HEK293 (cell line): ENCODE results near the gene KIF26B.

ENCODE experiments used
- CTCF ChIA-PET: fragments of 350-600 bp; formaldehyde crosslinking; extraction: SDS; loops from one replicate; lab custom pipeline; 2021; ENCODE audit warnings: antibody characterized with exemption; lab: Yijun Ruan, JAX
- POLR2A ChIA-PET: fragments of 300-600 bp; formaldehyde crosslinking; extraction: SDS; loops from one replicate; lab custom pipeline; 2020; ENCODE audit warnings: antibody characterized with exemption, inconsistent platforms; lab: Yijun Ruan, JAX
- H3K27ac ChIP-seq: fragments of 200-500 bp; sonication (Bioruptor generic); 2 replicates; pipeline ENCODE4 v1.5.1; 2014; ENCODE audit warnings: low read depth, low read length, control low read depth, inconsistent platforms; ENCODE audit errors: extremely low read depth
- H3K36me3 ChIP-seq, 2 experiments: fragments of 200-500 bp in 1 of 2; sonication (Bioruptor generic) in 1 of 2; 1 replicate in 1 of 2; 2 replicates in 1 of 2; pipeline ENCODE4 v1.5.1; 2014 to 2017; ENCODE audit warnings: inconsistent platforms in 2 of 2, low read length in 2 of 2; ENCODE audit not compliant: control insufficient read depth in 2 of 2, insufficient read depth in 1 of 2
- H3K4me1 ChIP-seq: fragments of 200-500 bp; sonication (Bioruptor generic); 2 replicates; pipeline ENCODE4 v1.5.1; 2014; ENCODE audit warnings: mild to moderate bottlenecking, low read length, inconsistent platforms; ENCODE audit not compliant: control insufficient read depth, insufficient read depth
- H3K4me3 ChIP-seq: 2 replicates; pipeline ENCODE4 v1.5.1; 2011; ENCODE audit warnings: low read depth, mild to moderate bottlenecking, control low read depth, low read length, moderate library complexity
- H3K9me3 ChIP-seq: fragments of 200-500 bp; sonication (Bioruptor generic); 2 replicates; pipeline ENCODE4 v1.5.1; 2014; ENCODE audit warnings: low read depth, low read length, inconsistent platforms; ENCODE audit not compliant: control insufficient read depth, insufficient read depth
- ELK4 ChIP-seq: IDR thresholded peaks from 2 replicates; pipeline ENCODE4 v1.6.1; 2011; ENCODE audit warnings: mild to moderate bottlenecking, low read depth, low read length, borderline replicate concordance
- GLI4 ChIP-seq: fragments of 450-650 bp; formaldehyde crosslinking; IDR thresholded peaks from 2 replicates; pipeline ENCODE4 v1.5.1; 2016; ENCODE audit warnings: missing biosample characterization, missing genetic modification characterization
- MYNN ChIP-seq: fragments of 450-650 bp; formaldehyde crosslinking; IDR thresholded peaks from 2 replicates; pipeline ENCODE4 v1.5.1; 2016; ENCODE audit warnings: missing biosample characterization, missing genetic modification characterization, borderline replicate concordance
- PBX3 ChIP-seq: sonication (generic); formaldehyde crosslinking; IDR thresholded peaks from 2 replicates; pipeline ENCODE4 v1.8.1; 2022; ENCODE audit warnings: mild to moderate bottlenecking, moderate library complexity, missing genetic modification reagents
- PRDM4 ChIP-seq: fragments of 450-650 bp; formaldehyde crosslinking; IDR thresholded peaks from 2 replicates; pipeline ENCODE4 v1.5.1; 2017; ENCODE audit warnings: missing biosample characterization, missing genetic modification characterization
- PRDM6 ChIP-seq: fragments of 450-650 bp; formaldehyde crosslinking; IDR thresholded peaks from 2 replicates; pipeline ENCODE4 v1.5.1; 2017; ENCODE audit warnings: missing biosample characterization, missing genetic modification characterization
- SALL2 ChIP-seq: fragments of 450-650 bp; formaldehyde crosslinking; IDR thresholded peaks from 2 replicates; pipeline ENCODE4 v1.5.0; 2017; ENCODE audit warnings: missing biosample characterization, mild to moderate bottlenecking, missing genetic modification characterization, borderline replicate concordance
- SP3 ChIP-seq: fragments of 450-650 bp; formaldehyde crosslinking; IDR thresholded peaks from 2 replicates; pipeline ENCODE4 v1.5.1; 2016; ENCODE audit warnings: missing biosample characterization, missing genetic modification characterization
- ZBTB48 ChIP-seq: fragments of 450-650 bp; formaldehyde crosslinking; IDR thresholded peaks from 2 replicates; pipeline ENCODE4 v1.5.1; 2016; ENCODE audit warnings: missing biosample characterization, missing genetic modification characterization
- ZFP37 ChIP-seq: fragments of 450-650 bp; formaldehyde crosslinking; IDR thresholded peaks from 2 replicates; pipeline ENCODE4 v1.5.1; 2016; ENCODE audit warnings: missing biosample characterization, missing genetic modification characterization
- ZFP69B ChIP-seq: fragments of 450-650 bp; formaldehyde crosslinking; IDR thresholded peaks from 2 replicates; pipeline ENCODE4 v1.5.1; 2016; ENCODE audit warnings: missing biosample characterization, missing genetic modification characterization
- ZNF114 ChIP-seq: fragments of 450-650 bp; formaldehyde crosslinking; IDR thresholded peaks from 2 replicates; pipeline ENCODE4 v1.5.0; 2017; ENCODE audit warnings: missing biosample characterization, missing genetic modification characterization
- ZNF341 ChIP-seq: fragments of 450-650 bp; formaldehyde crosslinking; IDR thresholded peaks from 2 replicates; pipeline ENCODE4; 2016; ENCODE audit warnings: low read depth, missing biosample characterization, missing genetic modification characterization
- ZNF404 ChIP-seq: fragments of 450-650 bp; formaldehyde crosslinking; IDR thresholded peaks from 2 replicates; pipeline ENCODE4 v1.5.1; 2017; ENCODE audit warnings: missing biosample characterization, missing genetic modification characterization
- ZNF501 ChIP-seq: fragments of 450-650 bp; formaldehyde crosslinking; IDR thresholded peaks from 2 replicates; pipeline ENCODE4 v1.5.1; 2016; ENCODE audit warnings: missing biosample characterization, missing genetic modification characterization
- ZNF629 ChIP-seq: fragments of 450-650 bp; formaldehyde crosslinking; IDR thresholded peaks from 2 replicates; pipeline ENCODE4 v1.5.1; 2017; ENCODE audit warnings: missing biosample characterization, missing genetic modification characterization
- ZNF645 ChIP-seq: fragments of 450-650 bp; formaldehyde crosslinking; IDR thresholded peaks from 2 replicates; pipeline ENCODE4; 2016; ENCODE audit warnings: missing biosample characterization, missing genetic modification characterization
- ZNF777 ChIP-seq: fragments of 450-650 bp; formaldehyde crosslinking; IDR thresholded peaks from 2 replicates; pipeline ENCODE4 v1.5.1; 2017; ENCODE audit warnings: missing biosample characterization, missing genetic modification characterization, borderline replicate concordance
- ZNF843 ChIP-seq: fragments of 450-650 bp; formaldehyde crosslinking; IDR thresholded peaks from 2 replicates; pipeline ENCODE4 v1.5.1; 2016; ENCODE audit warnings: missing biosample characterization, missing genetic modification characterization
- ZSCAN16 ChIP-seq: fragments of 450-650 bp; formaldehyde crosslinking; IDR thresholded peaks from 2 replicates; pipeline ENCODE4 v1.5.1; 2016; ENCODE audit warnings: missing biosample characterization, missing genetic modification characterization
- TF ChIP-seq, protein P1 (sequence below): fragments of 450-650 bp; formaldehyde crosslinking; IDR thresholded peaks from 2 replicates; pipeline ENCODE4 v1.5.1; 2016; ENCODE audit warnings: missing biosample characterization, missing genetic modification characterization, borderline replicate concordance

Gene KIF26B

GRCh38 chr1:245110406-245110805, 44.4 kb upstream of the KIF26B start:
- Histone ChIP-seq H3K36me3 (no peaks in the 10 kb centered on the region), H3K9me3 (no peaks in the 10 kb centered on the region), H3K27ac (no peak overlapping the region), H3K4me3 (no peak overlapping the region), H3K4me1 (no peaks in the 10 kb centered on the region)
- CTCF ChIA-PET = no interaction called here
- no peak for TF ChIP-seq ZNF645 (tag by site-specific recombination)
- TF ChIP-seq ZNF501 (tag by site-specific recombination) = no peak
- TF ChIP-seq ZNF629 (tag by site-specific recombination) = no peak
- no peak for TF ChIP-seq ZNF114 (tag by site-specific recombination)
- TF ChIP-seq ZFP37 (tag by site-specific recombination) = no peak
- TF ChIP-seq ZNF404 = no peak
- no peak for TF ChIP-seq ZNF341 (tag by site-specific recombination)
- TF ChIP-seq PRDM4 (tag by site-specific recombination) = no peak
- no peak for TF ChIP-seq SALL2 (tag by site-specific recombination)
- TF ChIP-seq ELK4 = no peak
- no peak for TF ChIP-seq ZNF777 (tag by site-specific recombination)
- no peak for TF ChIP-seq MYNN (tag by site-specific recombination)
- no peak for TF ChIP-seq ZSCAN16 (tag by site-specific recombination)
- no peak for TF ChIP-seq ZNF843
- no peak for TF ChIP-seq SP3
- no peak for TF ChIP-seq PBX3 (CRISPR knock-in tag)
- no peak for TF ChIP-seq ZBTB48 (tag by site-specific recombination)
- no peak for TF ChIP-seq GLI4
- POLR2A ChIA-PET = no interaction called here

DNA sequence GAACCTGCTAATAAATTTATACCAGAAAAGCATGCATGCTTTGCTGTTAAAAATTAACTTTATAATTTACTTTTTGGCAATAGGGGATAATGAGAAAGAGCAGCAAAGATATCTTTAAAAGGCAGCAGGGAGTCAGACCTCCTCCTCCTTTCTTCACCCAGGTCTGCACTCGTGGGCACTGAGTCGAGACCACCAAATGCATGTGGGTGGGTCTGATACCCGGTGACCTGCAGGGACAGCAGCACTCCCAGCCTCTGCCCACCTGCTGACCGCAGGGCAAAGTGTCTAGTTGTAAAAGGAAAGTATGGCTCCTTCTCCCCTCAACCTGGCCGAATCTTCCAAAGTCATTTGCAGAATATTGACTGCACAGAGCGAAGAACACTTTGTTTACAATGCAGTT, 43.7 kb upstream of the KIF26B start:
- Histone ChIP-seq H3K4me1 (no peaks in the 10 kb centered on the region), H3K4me3 (no peak overlapping the region), H3K36me3 (no peaks in the 10 kb centered on the region), H3K27ac (no peak overlapping the region), H3K9me3 (no peaks in the 10 kb centered on the region)
- POLR2A ChIA-PET = no interaction called here
- CTCF ChIA-PET = no interaction called here
- TF ChIP-seq, protein P1, sequence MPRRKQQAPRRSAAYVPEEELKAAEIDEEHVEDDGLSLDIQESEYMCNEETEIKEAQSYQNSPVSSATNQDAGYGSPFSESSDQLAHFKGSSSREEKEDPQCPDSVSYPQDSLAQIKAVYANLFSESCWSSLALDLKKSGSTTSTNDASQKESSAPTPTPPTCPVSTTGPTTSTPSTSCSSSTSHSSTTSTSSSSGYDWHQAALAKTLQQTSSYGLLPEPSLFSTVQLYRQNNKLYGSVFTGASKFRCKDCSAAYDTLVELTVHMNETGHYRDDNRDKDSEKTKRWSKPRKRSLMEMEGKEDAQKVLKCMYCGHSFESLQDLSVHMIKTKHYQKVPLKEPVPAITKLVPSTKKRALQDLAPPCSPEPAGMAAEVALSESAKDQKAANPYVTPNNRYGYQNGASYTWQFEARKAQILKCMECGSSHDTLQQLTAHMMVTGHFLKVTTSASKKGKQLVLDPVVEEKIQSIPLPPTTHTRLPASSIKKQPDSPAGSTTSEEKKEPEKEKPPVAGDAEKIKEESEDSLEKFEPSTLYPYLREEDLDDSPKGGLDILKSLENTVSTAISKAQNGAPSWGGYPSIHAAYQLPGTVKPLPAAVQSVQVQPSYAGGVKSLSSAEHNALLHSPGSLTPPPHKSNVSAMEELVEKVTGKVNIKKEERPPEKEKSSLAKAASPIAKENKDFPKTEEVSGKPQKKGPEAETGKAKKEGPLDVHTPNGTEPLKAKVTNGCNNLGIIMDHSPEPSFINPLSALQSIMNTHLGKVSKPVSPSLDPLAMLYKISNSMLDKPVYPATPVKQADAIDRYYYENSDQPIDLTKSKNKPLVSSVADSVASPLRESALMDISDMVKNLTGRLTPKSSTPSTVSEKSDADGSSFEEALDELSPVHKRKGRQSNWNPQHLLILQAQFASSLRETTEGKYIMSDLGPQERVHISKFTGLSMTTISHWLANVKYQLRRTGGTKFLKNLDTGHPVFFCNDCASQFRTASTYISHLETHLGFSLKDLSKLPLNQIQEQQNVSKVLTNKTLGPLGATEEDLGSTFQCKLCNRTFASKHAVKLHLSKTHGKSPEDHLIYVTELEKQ = no peak
- TF ChIP-seq ZFP69B (tag by site-specific recombination) = no peak
- TF ChIP-seq PRDM6 (tag by site-specific recombination) = no peak
- TF ChIP-seq ZNF645 (tag by site-specific recombination) = no peak
- no peak for TF ChIP-seq ZNF843
